ENCODE results near the gene ETS2. TPM values are rescaled to one million over a fixed set of nuclear protein-coding genes. Genes with fewer than 3 reads are reported as not detected.

ETS2 gene
- total RNA-seq, 1 experiment from 2014 or later, result 35.3 TPM

- H4K8ac ChIP-seq (replicated peaks; ENCODE audit: insufficient read length, low read depth, low read length), result no peak overlapping the region
- Mint-ChIP-seq H3K4me3 (no peak overlapping the region), H3K27me3 (ENCODE audit: low read depth) (peaks cover 3% of the 10 kb centered on the region), H3K9me3 (no peaks in the 10 kb centered on the region), H3K4me1 (peaks cover 9 to 12% of the 10 kb centered on the region in 2 experiments), H3K36me3 (ENCODE audit: insufficient read depth in 1 of 3, low read depth in 3 of 3) (no peaks in the 10 kb centered on the region), H3K27ac (no peak overlapping the region; a peak in 1 of 7 replicates)
- H2BK5ac ChIP-seq (ENCODE audit: insufficient read length, low read length), result no peak overlapping the region
- H3K23ac ChIP-seq (ENCODE audit: insufficient read length, low read depth, low read length), result no peak overlapping the region
- H2BK12ac ChIP-seq (ENCODE audit: insufficient read length, low read depth, low read length), result no peak overlapping the region
- no peak overlapping the region for H3K18ac ChIP-seq (ENCODE audit: insufficient read length, low read depth, low read length)
- no peaks in the 10 kb centered on the region for H3K79me1 ChIP-seq (ENCODE audit: insufficient read depth, low read depth, low read length, poor library complexity, severe bottlenecking)
- H3K27me3 ChIP-seq (ENCODE audit: insufficient read depth, low read length), result no peaks in the 10 kb centered on the region
- H4K20me1 ChIP-seq (ENCODE audit: control insufficient read depth, insufficient read depth, insufficient read length), result no peaks in the 10 kb centered on the region
- no peak overlapping the region for H2AFZ ChIP-seq (ENCODE audit: low read length)
- H3K9ac ChIP-seq (ENCODE audit: extremely low read depth, insufficient read length, low read length), result no peak overlapping the region
- no peak overlapping the region for H3K4ac ChIP-seq (ENCODE audit: low read depth, low read length)
- no peaks in the 10 kb centered on the region for H3K9me3 ChIP-seq (ENCODE audit: control insufficient read depth, low read depth, low read length)
- no peak overlapping the region for H2AK5ac ChIP-seq (ENCODE audit: insufficient read length, low read length)
- no peak overlapping the region for H4K91ac ChIP-seq (ENCODE audit: insufficient read length, low read depth, low read length)
- H3K14ac ChIP-seq (ENCODE audit: insufficient read depth, low read length), result no peak overlapping the region
- no peaks in the 10 kb centered on the region for H3K4me1 ChIP-seq (ENCODE audit: insufficient read depth, low read length)
- no peak for TF ChIP-seq CTCF (conservative IDR thresholded peaks at IDR 0.05)
- no CpG with 5 or more reads among the region's 6 CpGs for WGBS (ENCODE audit: extremely low coverage, insufficient read length, low lambda C conversion rate)
- H3K27ac ChIP-seq (ENCODE audit: insufficient read length, low read depth, low read length), result no peak overlapping the region
- no peak for DNase-seq
- no peak overlapping the region for H3T11ph ChIP-seq (ENCODE audit: low read length)
- no peak overlapping the region for H2BK15ac ChIP-seq (ENCODE audit: low read depth, low read length)
- H3K23me2 ChIP-seq (ENCODE audit: insufficient read length, low read depth, low read length, poor library complexity, severe bottlenecking), result no peaks in the 10 kb centered on the region
- no peaks in the 10 kb centered on the region for H3K79me2 ChIP-seq (ENCODE audit: insufficient read depth, low read length)
- no peak overlapping the region for H3K56ac ChIP-seq (ENCODE audit: insufficient read length, low read depth, low read length)
- no peak overlapping the region for H2BK20ac ChIP-seq (ENCODE audit: low read depth, low read length, poor library complexity, severe bottlenecking)
- no peak overlapping the region for H4K5ac ChIP-seq (ENCODE audit: insufficient read length, low read depth, low read length)
- H2BK120ac ChIP-seq (ENCODE audit: low read depth, low read length, poor library complexity, severe bottlenecking), result no peak overlapping the region
- no peak overlapping the region for H3K4me2 ChIP-seq (ENCODE audit: insufficient read depth, insufficient read length, low read length)
Observed at GRCh38 chr21:38850277-38850951, 44.7 kb downstream of the ETS2 start.

All from H9 (cell line).